ENCODE measurements around the gene SLC9A9.
"Not testable (repeated sequence)": the region's sequence is repeated elsewhere in the genome, so short reads cannot be mapped to it uniquely, and the experiment has no call there.

Gene SLC9A9

DNA sequence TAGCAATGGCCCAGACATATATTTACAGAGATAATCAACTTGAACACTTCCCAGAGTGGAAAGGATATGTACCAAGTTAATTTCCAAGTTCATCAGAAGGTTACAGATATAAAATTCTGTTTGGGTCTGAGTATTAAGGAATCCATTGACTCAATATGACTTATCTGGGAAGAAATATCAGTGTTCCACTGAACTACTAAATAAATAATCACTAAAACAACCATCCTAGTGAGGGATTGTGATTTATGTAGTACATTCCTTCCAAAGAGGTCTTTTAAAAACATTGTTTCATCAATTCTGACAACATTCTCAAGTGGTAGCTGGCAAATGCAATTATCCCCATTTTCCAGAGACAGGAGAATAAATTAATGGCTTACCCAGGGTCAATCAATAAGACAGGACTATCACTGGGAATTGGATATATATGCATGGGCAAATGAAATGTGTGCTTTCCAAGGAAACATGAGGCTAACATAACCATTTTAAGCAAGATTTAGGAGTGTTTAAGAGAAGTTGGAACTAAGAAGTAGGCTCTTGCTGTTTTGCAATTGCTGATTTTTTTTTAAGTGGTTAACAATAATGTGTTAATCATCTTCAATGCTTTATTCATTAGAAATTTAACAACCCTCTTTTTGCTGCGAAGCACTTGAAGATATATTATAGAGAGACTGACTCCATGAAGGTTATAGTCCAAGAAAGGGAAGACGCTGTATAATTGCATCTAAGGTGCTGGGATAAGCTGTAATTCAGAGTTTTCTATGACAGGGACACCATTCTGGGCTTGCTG is 37.9 kb downstream of the SLC9A9 start:
- no peak for DNase-seq (ENCODE audit: low read depth)

DNA sequence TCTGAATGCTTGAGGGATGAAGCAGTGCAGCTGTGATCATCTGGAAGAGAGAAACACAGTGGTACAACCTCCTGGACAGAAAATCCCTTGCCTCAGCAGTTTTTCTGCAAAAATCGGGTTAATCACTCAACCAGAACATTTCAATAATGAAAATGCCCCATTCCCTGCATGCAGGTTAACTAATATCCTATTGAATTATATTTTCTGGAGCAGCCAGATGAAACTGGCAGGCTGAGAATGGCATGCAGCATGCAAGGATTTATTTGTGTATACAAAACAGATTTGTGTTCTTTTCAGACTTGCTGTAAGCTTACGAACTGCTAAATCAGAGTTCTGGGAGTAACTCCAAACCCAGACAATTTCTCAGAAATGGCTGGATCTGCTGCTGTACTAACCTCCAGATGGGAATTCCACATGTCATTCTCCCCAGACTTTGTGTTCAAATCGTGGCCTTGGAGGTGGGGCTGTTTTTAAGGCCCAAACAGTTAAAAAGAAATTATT is 39.1 kb downstream of the SLC9A9 start:
- no peak for DNase-seq (ENCODE audit: low read depth)

DNA sequence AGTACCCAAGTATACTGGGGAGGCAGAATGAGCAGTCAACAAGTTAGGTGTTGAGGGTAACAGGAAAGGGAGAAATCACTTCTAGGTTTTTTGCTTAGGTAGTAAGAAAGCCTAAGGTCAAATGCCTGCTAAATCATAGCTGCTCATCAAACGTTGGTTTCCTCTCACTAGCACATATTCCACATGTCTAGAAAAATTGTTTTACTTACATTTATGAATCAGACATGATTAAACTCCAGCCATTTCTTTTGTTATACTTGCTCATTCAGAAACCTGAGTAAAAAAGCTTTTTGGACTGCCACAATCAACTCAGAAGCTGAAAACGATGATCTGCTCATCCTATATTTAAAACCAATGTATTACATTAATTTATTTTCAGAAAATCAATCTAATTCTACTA is 40.2 kb downstream of the SLC9A9 start:
- no peak for DNase-seq (ENCODE audit: low read depth)

DNA sequence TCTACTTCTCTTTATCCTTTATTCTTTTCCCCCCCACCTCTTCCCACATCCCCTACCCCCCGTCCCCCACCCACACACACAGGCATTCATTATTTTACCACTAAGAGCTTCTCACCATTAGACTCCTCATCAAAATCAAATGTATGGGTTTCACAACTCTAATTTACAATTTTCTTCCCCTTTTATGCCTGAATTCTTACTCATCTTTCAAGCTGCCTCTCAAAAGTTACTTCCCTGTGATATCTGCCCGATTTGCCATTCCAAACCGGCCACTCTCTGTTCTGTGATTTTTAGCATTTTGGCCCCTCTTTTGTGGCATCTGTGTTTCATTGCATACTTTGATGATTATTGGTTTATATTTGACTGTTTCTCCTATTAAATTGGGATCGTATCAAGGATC is 42.2 kb downstream of the SLC9A9 start:
- DNase-seq (ENCODE audit: low read depth): no peak

DNA sequence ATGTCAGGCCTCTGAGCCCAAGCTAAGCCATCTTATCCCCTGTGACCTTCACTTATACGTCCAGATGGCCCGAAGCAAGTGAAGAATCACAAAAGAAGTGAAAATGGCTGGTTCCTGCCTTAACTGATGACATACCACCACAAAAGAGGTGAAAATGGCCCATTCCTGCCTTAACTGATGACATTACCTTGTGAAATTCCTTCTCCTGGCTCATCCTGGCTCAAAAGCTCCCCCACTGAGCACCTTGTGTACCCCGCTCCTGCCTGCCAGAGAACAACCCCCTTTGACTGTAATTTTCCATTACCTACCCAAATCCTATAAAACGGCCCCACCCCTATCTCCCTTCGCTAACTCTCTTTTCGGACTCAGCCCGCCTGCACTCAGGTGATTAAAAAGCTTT is 42.8 kb downstream of the SLC9A9 start:
- not testable (repeated sequence) for DNase-seq (ENCODE audit: low read depth)

DNA sequence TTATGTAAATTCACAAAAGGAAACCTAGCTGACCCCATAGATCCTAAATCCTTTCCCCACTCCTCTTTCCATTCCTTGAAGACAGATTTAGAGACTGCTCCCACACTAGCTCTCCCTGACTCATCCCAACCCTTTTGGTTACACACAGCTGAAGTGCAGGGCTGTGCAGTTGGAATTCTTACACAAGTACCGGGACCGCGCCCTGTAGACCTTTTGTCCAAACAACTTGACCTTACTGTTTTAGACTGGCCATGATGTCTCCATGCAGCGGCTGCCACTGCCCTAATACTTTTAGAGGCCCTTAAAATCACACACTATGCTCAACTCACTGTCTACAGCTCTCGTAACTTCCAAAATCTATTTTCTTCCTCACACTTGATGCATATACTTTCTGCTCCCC is 47.2 kb downstream of the SLC9A9 start:
- not testable (repeated sequence) for DNase-seq (ENCODE audit: low read depth)

DNA sequence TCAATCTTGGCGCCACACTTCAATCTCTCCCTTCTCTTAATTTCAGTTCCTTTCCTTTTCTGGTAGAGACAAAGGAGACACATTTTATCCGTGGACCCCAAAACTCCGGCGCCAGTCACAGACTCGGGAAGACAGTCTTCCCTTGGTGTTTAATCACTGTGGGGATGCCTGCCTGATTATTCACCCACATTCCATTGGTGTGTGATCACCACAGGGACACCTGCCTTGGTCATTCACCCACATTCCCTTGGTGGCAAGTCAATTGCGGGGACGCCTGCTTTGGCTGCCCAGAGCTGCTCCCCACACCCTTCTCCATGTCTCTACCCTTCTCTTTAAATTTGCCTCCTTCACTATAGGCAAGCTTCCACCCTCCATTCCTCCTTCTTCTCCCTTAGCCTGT is 50.1 kb downstream of the SLC9A9 start:
- DNase-seq (ENCODE audit: low read depth): not testable (repeated sequence)

DNA sequence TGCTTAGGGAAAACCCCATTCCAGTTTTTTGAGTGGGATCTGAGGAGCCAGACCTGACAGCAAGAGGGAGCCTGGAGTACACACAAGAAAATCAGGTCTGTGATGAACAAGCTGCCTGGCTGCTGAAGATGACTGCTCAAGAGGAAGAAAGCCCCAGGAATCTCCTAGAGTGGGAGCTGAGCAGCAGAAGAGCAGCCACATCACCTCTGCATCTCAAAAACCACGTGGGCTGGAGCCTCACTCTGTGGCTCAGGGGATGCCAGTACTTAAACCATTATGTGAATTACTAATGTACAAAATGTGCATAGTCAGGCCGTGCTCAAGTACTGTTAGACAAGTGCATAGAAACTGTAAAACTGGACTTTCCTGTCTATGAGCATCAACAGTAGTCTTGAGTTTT is 52.4 kb downstream of the SLC9A9 start:
- DNase-seq (ENCODE audit: low read depth): no peak

DNA sequence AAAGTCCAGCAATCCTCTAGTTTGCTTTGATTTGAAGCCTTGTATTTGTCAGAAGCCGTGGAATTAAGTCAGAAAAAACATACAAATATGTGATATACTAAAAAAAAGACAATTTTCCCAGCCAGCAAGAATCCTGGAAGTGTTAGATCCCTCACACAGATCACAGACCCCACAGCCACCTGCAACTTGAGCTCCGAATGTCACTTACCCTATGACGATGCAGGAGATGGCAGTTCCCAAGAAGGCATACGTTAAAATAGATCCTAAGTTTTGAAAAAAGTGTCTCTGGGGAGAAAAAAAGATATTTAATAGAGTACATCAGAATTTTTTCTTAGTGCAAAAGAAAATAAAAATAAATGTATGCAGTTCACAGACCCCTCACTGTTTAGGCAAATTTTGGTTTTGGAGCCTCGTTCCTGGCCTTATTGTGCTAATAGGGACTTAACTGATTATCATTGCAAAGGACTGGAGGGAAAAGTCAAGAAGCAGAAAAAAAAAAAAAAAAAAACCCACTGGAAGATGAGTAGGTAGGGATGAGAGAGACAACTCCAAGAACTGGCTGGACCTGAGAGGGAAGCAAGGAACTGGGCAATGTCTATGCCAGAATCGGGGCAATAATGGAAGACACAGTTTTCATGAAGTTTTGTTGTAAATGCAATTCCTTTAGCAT is 53.3 kb downstream of the SLC9A9 start:
- DNase-seq (ENCODE audit: low read depth): no peak

DNA sequence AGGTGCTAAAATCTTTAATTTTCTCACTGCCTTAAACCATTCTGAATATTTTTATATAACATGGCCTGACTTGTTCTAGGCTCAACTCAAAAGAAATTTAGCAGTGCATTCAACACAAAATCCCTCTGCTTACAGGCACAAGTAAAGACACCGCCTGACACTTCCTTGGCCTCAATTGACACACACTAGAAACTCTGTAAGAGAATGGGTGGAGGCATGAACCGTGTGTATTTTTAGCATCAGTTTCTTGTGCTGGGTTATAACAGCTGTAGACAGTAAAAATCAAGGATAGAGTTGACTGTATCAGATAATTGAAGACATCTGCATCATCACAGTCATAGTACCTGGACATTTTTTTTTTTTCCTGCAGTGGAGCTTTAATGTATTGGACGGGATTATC is 54.3 kb downstream of the SLC9A9 start:
- no peak for DNase-seq (ENCODE audit: low read depth)

DNA sequence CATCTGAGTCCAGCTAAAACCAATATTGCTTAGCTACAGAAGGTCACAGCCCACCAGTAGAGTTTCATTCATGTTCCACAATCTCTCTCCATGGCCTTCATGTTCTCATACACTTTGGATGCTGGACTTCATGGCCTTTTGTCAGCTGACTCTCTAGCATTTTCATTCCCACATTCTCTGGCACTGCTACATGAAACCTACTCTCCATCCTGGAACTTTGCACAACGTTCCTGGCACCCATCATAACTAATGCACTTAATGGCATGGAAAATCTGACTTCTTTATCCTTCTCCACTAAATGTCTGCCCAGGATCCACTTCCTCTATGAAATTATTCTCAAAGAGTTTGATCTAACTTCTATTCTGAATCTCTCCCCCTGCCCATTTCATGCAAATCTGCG is 56.9 kb downstream of the SLC9A9 start:
- no peak for DNase-seq (ENCODE audit: low read depth)

DNA sequence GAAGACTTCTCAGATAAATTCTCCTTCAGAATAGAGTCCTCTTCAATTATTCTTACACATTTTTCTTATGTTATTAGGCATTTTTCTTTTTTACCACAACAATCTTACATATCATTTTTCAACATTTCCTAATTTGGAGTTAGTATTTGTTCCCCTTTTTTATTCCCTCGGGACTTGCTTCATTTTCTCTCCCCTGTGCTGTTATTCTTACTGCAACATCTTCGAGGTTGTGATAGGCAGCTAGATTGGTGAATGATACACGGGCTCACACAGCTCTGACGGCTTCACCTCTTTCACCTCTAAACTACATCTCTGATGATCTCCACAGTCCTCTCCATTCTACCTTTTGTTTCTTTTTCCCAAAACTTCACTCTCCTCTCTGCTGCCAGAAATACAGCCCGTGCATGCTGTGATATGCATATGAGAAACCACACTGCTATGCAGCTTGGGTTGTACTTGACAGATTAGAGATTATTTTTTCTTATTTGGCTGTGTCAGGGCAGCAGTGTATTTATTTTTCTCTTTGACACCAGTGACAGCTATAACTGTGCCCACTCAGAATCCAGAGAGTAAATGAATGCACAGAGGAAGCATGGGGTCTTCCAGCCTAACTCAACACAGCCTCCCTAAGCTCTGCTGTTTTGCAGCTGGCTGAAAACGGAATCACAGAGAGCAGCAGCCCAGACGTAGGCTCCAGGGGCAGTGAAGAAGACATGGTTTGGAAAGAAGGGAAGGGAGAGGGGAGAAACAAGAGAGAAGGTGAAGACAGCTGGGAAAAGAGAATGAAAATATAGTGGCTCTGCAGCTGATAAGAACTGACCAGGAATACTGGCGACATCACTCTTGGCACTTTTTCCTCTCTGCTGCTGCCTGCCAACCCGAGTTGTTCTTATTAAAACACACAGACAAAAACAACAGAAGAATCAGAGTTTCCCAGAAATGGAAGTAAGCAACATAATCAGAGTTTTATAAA is 61.8 kb downstream of the SLC9A9 start:
- DNase-seq (ENCODE audit: low read depth): no peak

DNA sequence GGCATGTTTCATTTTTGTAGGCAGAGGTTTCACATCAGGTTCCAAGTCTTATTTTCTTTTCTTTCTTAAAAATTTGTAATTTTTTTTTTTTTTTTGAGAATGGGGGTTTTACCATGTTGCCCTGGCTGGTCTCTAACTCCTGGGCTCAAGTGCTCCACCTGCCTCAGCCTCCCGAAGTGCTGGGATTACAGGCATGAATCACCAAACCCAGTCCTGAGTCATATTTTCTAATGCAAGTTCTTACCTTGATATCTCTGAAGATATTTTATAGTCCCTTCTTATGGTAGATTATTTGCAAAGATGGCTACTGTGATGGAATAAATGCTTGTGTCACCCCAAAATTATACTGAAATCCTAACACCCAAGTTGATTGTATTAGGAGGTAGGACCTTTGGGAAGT is 63.8 kb downstream of the SLC9A9 start:
- DNase-seq (ENCODE audit: low read depth): no peak

DNA sequence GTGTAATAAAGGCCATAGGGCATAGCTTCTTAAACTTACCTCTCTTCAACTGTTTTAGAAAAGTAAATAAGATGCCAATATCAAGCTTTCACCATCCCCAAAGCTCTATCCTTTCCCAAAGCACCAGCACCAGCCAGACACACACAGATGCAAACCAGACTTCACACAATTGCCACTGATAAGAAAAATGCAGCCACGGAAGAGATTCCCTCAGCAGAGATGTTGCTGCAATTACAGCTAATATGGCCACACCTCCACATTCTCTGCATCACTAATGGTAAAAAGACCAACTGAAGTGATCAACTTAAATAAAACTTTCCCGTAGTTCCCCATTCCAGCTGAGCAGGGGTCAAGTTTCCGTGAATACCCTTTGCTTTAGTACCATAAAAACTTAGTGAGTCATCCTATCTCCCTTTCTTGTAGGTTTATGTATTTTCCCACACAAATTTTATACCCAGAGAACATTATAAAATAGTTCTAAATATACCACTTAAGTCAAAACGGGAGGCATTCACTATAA is 64.4 kb downstream of the SLC9A9 start:
- no peak for DNase-seq (ENCODE audit: low read depth)

DNA sequence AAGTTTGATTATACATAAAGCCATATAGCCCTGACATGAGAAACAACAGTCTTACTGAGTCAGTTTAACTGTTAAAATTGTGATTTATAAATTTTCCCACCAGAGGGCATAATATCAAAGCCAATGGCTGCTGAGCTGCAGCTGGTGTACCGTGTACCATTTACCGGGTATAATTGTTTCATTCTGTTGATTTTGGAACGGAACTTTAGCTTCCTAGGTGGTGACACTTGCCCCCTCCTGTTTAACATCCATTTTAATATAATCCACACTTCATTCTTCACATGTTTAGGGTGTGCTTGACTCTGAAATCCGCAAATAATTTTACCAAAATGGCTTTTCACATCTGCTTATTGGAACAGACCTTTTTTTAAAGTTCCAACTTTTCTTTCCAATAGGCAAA is 72.8 kb downstream of the SLC9A9 start:
- no peak for DNase-seq (ENCODE audit: low read depth)

DNA sequence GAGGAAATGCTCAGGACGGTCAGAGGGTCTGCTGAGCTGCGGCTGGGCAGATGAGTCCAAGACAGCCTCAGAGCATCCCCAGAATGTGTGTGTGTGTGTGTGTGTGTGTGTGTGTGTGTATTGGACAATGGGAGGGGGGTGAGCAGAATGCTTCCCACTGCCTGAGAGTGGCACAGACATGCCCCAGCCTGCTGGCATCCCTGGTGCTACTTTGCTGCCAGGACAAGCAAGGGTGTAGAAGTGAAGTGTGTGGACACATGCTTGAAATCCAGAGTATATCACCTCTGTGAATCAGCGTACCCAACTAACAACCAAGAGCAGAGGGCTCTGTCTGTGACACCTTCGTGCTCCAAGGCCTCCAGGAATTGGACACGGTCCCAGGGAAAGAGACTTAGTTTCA is 76.3 kb downstream of the SLC9A9 start:
- DNase-seq (ENCODE audit: low read depth): no peak

DNA sequence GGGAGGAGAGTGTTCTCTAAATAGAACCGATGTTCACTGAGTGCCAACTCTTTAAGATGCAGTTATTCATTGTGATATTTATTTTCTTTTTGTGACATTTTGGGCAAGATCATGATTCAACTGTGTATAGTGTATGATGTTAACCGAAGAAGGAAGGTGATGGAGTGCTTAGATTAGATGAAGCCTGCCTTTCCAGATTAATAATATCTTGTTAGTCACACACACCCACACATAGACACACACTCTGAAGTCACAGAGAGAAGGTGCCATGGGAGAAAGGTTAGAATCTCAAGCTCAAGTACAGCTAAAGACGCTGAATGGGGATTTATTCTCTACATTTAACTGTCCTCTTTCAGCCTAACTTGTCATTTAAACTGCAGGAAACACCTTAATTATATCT is 77.0 kb downstream of the SLC9A9 start:
- no peak for DNase-seq (ENCODE audit: low read depth)

DNA sequence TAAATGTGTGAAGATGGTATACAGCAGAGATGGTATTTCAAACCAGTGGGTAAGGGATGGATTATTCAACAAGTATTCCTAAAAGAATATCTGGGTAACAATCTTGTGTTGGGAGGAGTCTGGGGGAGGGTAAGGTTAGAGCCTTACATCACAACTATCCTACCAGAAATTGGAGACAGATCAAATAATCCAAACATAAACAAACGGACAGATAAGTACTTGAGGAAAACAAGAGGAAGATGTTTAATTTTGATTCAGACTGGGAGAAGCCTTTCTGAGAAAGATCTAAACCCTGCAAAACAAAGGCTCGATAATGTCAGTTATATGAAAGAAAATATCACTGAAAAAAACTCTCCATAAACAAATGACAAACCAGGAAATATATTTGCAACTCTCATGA is 77.9 kb downstream of the SLC9A9 start:
- no peak for DNase-seq (ENCODE audit: low read depth)

DNA sequence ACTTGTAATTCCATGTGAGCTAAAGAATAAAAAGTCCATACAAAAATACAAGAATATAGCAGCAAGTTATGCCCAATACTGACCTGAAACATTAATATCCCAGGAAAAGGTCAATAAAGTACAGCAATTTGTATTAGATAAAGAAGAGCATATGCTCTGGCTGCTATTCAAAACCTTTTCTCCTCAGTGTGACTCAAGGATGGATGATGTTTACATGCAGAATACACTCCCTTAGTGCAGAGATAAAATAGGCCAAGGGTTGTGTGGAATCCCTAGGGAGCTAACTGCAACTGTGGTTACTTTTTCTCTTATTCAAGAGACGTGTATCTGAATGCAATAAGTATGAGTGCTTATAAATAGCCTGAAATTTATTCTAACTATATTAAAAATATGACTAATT is 78.7 kb downstream of the SLC9A9 start:
- DNase-seq (ENCODE audit: low read depth): no peak

DNA sequence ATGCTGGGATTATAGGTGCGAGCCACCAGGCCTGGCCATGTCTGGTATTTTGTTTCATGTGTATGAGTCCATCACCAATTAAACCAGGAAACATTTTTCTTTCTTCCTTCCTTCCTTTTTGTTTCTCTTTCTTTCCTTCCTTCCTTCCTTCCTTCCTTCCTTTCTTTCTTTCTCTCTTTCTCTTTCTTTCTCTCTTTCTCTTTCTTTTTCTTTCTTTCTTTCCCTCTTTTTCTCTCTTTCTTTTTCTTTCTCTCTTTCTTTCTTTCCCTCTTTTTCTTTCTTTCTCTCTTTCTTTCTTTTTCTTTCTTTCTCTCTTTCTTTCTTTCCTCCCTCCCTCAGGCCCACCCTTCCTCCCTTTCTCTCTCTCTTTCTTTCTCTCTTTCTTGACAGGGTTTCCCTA is 83.4 kb downstream of the SLC9A9 start:
- no peak for DNase-seq (ENCODE audit: low read depth)

DNA sequence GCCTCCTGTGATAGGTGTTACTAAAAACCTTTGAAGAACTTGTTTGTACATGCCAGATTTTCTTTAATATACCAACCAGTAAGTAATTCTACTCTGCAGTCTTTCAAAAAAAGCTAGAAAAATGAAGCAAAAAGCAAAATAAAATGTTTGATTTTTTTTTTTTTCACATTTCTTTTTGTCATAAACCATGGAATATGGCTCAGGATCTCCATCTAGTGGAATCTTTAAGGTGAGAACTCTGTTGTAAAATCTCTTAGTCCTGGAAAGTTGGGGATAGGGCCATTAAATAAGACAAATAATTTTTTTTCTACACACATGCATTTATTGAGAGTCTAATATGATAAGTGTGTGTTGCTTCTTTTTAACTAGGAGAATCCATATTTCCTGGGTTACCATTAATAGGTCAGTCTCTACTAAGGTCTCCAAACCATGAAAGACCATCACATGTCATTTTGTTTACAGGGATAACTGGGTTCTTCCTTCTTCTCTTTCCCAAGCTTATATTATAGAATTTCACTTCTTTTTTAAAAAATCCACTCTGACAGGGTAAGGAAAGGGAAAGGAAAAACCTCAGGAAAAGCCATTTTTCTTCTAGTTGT is 84.6 kb downstream of the SLC9A9 start:
- DNase-seq (ENCODE audit: low read depth): no peak

DNA sequence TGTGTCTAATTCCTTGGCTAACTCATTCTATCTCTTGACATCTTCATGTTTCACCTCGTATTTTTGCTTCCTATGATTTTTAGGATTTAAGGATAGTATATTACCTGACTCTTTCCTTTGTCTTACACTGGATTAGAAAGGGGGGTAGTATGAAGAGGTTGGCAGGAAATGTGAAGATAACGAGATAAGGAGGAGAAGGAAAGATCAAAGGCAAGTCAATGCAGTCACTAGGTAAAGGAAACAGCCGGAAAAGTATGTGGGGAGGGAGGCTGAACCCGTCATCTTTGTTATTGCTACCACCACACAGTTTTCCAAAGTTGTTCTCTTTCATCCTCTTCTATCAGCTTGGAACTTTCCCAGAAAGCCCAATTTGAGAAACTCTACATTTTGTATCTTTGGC is 90.6 kb downstream of the SLC9A9 start:
- no peak for DNase-seq (ENCODE audit: low read depth)

Data from stimulated activated CD8-positive, alpha-beta memory T cell treated with anti-CD3 and anti-CD28 coated beads, Interleukin-12 subunit alpha, Interleukin-12 subunit beta, amount 100 ng/mL, for 1 hour (primary cell).